Cardiac fibroblast (primary cell): Measurements from ENCODE around the gene DYNC1I2.

Experiments
- DNase-seq, 2 donors: peaks; one replicate each; pipeline versions ENCODE4 v3.0.0 to v3.0.0-alpha.2; 2010; ENCODE audit warnings: low read depth in 2 of 2
- H3K4me3 ChIP-seq, 2 donors: replicated peaks in 1 of 2; 1 replicate in 1 of 2; 2 replicates in 1 of 2; pipeline ENCODE4 v1.5.1; 2011; ENCODE audit warnings: low read depth in 2 of 2, low read length in 2 of 2, mild to moderate bottlenecking in 2 of 2, moderate library complexity in 1 of 2
- TF ChIP-seq, protein P1 (sequence below): IDR thresholded peaks from one replicate; pipeline ENCODE4 v1.5.1; 2011; ENCODE audit warnings: low read depth, mild to moderate bottlenecking, low read length, inconsistent platforms

The DYNC1I2 gene

DNA sequence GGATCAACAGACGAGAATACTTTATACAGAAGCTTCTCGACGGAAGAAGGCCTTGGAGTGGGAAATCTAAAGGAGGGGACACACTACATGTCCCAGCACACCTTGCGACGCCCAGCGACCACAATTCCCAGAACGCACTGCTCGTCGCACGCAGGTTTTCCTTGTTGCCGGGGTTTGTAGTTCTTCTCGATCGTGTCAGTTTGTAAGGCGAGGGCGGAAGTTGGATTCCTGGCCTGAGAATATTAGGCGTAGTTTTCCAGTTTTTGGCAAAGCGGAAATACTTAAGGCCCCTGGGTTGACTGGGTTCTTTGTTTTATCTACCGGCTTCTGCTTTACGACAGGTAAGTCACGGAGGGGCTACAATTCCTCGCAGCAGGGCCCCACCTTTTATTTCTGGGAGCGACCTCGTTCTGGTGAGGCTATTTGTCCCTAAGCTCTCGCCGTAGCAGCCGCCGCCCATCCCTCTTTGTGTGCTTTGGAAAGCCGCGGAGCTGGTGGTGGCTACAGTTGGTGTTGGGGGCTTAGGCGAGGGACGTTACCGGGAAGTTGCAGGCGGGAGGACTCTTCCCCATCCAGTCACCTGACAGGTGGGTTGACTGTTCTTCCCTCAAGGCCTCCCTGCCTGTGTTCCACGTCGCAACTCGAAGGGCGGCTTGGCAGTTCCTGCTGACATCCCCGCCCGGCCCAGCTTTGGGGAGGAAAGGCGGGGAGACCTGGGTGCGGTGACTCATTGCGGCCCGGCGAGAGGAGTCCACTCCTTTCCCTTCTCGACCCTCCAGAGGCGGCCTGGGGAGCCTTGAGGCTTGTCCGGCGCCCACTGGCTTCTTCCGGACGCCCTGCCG, at the start of gene DYNC1I2:
Gene DYNC1I2 (plus strand): TSS at position 183 of the 842 bp plus-strand sequence. CDS start 2,687 bp downstream, outside the sequence.
- peak within 1 kb of the TSS; percentile 82 to 94 for H3K4me3 ChIP-seq
- TF ChIP-seq, protein P1, sequence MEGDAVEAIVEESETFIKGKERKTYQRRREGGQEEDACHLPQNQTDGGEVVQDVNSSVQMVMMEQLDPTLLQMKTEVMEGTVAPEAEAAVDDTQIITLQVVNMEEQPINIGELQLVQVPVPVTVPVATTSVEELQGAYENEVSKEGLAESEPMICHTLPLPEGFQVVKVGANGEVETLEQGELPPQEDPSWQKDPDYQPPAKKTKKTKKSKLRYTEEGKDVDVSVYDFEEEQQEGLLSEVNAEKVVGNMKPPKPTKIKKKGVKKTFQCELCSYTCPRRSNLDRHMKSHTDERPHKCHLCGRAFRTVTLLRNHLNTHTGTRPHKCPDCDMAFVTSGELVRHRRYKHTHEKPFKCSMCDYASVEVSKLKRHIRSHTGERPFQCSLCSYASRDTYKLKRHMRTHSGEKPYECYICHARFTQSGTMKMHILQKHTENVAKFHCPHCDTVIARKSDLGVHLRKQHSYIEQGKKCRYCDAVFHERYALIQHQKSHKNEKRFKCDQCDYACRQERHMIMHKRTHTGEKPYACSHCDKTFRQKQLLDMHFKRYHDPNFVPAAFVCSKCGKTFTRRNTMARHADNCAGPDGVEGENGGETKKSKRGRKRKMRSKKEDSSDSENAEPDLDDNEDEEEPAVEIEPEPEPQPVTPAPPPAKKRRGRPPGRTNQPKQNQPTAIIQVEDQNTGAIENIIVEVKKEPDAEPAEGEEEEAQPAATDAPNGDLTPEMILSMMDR: no peak
- peak; percentile 96 to 97 for DNase-seq

DNA sequence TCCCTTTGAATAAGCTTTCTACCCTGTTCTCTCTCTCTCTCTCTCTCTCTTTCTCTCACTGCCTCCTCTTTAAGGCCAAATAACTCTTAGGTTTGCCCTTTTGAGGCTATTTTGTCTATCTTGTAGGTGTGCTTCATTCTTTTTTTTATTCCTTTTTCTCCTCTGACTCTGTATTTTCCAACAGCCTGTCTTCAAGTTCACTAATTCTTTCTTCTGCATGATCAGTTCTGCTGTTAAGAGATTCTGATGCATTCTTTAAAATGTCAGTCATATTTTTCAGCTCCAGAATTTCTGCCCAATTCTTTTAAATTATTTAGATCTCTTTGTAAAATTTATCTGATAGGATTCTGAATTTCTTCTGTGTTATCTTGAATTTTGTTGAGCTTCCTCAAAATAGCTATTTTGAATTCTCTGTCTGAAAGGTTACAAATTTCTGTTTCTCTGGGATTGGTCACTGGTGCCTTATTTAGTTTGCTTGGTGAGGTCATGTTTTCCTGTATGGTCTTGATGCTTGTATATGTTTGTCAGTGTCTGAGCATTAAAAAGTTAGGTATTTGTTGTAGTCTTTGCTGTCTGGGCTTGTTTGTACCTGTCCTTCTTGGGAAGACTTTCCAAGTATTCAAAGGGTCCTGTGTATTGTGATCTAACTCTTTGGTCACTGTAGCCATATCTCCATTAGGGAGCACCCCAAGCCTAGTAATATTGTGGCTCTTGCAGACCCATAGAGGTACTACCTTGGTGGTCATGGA, 35.4 kb upstream of the DYNC1I2 start:
- no peak overlapping the region for H3K4me3 ChIP-seq
- TF ChIP-seq, protein P1: no peak
- DNase-seq: peak in 1 of 2 donors; percentile 18

DNA sequence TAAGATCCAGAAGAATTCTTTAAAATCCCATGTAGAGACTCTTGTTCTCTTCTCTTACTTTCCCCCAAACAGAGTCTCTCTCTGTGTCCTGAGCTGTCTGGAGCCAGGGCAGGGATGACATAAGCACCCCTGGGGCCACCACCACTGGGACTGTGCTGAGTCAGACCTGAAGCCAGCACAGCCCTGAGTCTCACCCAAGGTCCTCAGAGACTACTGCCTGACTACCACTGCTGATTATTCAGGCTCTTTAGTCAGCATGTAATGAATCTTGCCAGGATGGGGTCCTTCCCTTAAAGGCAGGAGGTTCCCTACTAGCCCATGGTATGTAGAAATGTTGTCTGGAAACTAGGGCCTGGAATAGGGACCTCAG, 34.9 kb upstream of the DYNC1I2 start:
- no peak overlapping the region for H3K4me3 ChIP-seq
- peak; percentile 17 to 90 for DNase-seq
- TF ChIP-seq, protein P1: no peak

DNA sequence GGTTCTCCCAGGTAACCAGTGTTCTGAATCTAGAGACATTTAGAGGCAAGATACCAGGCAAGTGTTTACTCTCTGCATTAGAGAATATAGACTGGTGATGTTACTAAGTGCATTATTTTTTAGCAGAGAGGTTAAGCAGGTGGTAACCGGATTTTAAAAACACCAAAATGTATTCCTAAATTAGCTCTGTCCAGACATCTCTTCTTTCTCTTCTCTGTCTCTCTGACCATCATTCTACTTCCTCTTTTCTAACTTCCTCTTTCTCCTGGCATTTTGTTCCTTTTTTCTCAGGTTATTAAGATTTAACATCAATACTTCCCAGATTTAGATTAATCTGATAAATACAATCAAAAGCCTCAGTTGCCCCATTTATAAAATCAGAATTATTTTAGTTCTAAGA, 31.7 kb upstream of the DYNC1I2 start:
- DNase-seq: no peak
- TF ChIP-seq, protein P1: no peak
- H3K4me3 ChIP-seq: no peak overlapping the region

DNA sequence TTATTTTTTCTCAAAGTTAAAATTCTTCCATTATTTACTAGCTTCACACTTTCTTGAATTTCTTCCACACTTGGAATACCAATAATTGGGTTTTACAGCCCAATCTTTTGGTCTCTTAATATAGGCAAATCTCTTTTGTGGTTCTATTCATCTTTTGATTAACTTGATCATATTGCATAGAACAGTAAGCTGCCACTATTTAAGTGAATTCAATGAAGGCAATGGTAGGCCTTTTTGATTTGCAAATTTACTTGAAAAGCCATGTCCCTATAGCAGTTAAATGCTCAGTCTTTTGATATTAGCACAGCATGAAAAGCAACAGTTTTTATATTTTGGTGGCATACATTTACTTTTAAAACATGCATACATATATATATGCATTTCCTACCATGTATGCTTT, 20.2 kb upstream of the DYNC1I2 start:
- no peak for DNase-seq
- TF ChIP-seq, protein P1: no peak
- H3K4me3 ChIP-seq: no peak overlapping the region

DNA sequence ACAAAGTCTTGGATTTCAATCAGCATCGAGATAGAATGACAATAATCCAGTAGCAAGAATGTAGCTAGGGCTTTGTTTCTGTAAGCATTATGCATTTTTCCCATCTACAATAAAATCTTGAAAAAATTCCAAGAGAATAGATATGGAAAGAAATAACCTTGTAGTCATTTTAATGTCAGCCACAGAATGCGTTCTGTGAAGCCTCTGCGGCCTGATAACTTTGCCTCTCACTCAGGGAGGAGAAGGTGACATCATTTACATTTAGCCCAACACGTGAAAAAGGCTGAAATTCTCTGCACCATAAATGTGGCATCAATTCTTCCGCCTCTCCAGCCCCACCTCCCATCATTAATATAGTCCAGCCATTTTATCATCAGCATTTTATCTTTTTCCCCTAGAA, 19.1 kb upstream of the DYNC1I2 start:
- TF ChIP-seq, protein P1: no peak

More for the DNA sequence above, 19.1 kb upstream of the DYNC1I2 start:
- DNase-seq: no peak
- H3K4me3 ChIP-seq: no peak overlapping the region
